Measurements from ENCODE around the gene PGRMC2. TPM values are rescaled to one million over a fixed set of nuclear protein-coding genes. Genes with fewer than 3 reads are reported as not detected.

The PGRMC2 gene
- total and polyA plus RNA-seq, 4 donors: 28.9 to 44.3 (median 32.1) TPM

- Histone ChIP-seq H3K4me3 (ENCODE audit: low read depth in 1 of 3, low read length in 3 of 3) (no peak overlapping the region), H3K36me3 (ENCODE audit: control insufficient read depth in 4 of 4, insufficient read depth in 3 of 4, low read depth in 1 of 4, low read length in 3 of 4) (no peaks in the 10 kb centered on the region), H3K4me1 (ENCODE audit: control insufficient read depth in 4 of 4, insufficient read depth in 4 of 4, low read length in 3 of 4) (peaks cover 6 to 40% (median 31%) of the 10 kb centered on the region in 4 donors), H3K9ac (ENCODE audit: low read depth in 1 of 2, low read length in 2 of 2) (no peak overlapping the region), H3K27ac (ENCODE audit: low read depth in 1 of 2, low read length in 2 of 2) (peak overlapping the region in 1 of 2 donors; percentile 75), H3K9me3 (ENCODE audit: control insufficient read depth in 4 of 4, low read length in 3 of 4) (no peaks in the 10 kb centered on the region), H3K27me3 (ENCODE audit: control insufficient read depth in 4 of 4, insufficient read depth in 4 of 4, low read length in 3 of 4) (no peaks in the 10 kb centered on the region)
- TF ChIP-seq RAD21 (IDR thresholded peaks at IDR 0.05) (no peak), FOXA2 (IDR thresholded peaks at IDR 0.05) (no peak), HNF4G (IDR thresholded peaks at IDR 0.05) (no peak), ZBTB33 (IDR thresholded peaks at IDR 0.05) (no peak), MAX (IDR thresholded peaks at IDR 0.05) (no peak), EGR1 (IDR thresholded peaks at IDR 0.05; ENCODE audit: low read depth in 2 of 2) (no peak), REST (IDR thresholded peaks at IDR 0.05) (no peak), ATF3 (IDR thresholded peaks at IDR 0.05) (no peak), YY1 (IDR thresholded peaks at IDR 0.05) (no peak), NR2F2 (IDR thresholded peaks at IDR 0.05) (no peak), TAF1 (conservative IDR thresholded peaks at IDR 0.05) (no peak), RXRA (IDR thresholded peaks at IDR 0.05) (no peak)
- DNase-seq (ENCODE audit: low spot score): no peak
Observed at GRCh38 chr4:128309585-128309984, 22.0 kb upstream of the PGRMC2 start.

- Histone ChIP-seq H3K4me1 (ENCODE audit: control insufficient read depth in 4 of 4, insufficient read depth in 4 of 4, low read length in 3 of 4) (peaks cover 6 to 40% (median 31%) of the 10 kb centered on the region in 4 donors), H3K27me3 (ENCODE audit: control insufficient read depth in 4 of 4, insufficient read depth in 4 of 4, low read length in 3 of 4) (no peaks in the 10 kb centered on the region), H3K36me3 (ENCODE audit: control insufficient read depth in 4 of 4, insufficient read depth in 3 of 4, low read depth in 1 of 4, low read length in 3 of 4) (no peaks in the 10 kb centered on the region), H3K9ac (ENCODE audit: low read depth in 1 of 2, low read length in 2 of 2) (no peak overlapping the region), H3K27ac (ENCODE audit: low read depth in 1 of 2, low read length in 2 of 2) (no peak overlapping the region), H3K9me3 (ENCODE audit: control insufficient read depth in 4 of 4, low read length in 3 of 4) (no peaks in the 10 kb centered on the region), H3K4me3 (ENCODE audit: low read depth in 1 of 3, low read length in 3 of 3) (no peak overlapping the region)
- TF ChIP-seq RAD21 (IDR thresholded peaks at IDR 0.05) (peak in 1 of 2 donors; percentile 6), REST (IDR thresholded peaks at IDR 0.05) (peak; percentile 29), GABPA (IDR thresholded peaks at IDR 0.05 in 1 of 2, conservative IDR thresholded peaks at IDR 0.05 in 1 of 2) (no peak)
- WGBS: 70% methylated on average over 2 of the region's 2 CpGs
- no peak for DNase-seq (ENCODE audit: low spot score)
Observed at GRCh38 chr4:128308986-128309385, 21.4 kb upstream of the PGRMC2 start.
